Kidney (tissue), 14 donors: ENCODE results near the gene MPP7. TPM values are rescaled to one million over a fixed set of nuclear protein-coding genes. Genes with fewer than 3 reads are reported as not detected.

Experiments
- DNase-seq, 5 donors: peaks; one replicate each; pipeline ENCODE4 v3.0.0-alpha.2; 2013 to 2020
- FAIRE-seq: peaks from 2 replicates; lab custom pipeline; 2012; peaks lifted over from hg19 to GRCh38; lab: Jason Lieb, UNC
- H3K27ac ChIP-seq, 2 donors: one replicate each; pipeline ENCODE4 v1.7.0; 2013; ENCODE audit warnings: low read depth in 2 of 2, low read length in 2 of 2, inconsistent platforms in 1 of 2
- H3K27me3 ChIP-seq: one replicate; pipeline ENCODE4 v1.7.1; 2013; ENCODE audit warnings: low read length, inconsistent platforms; ENCODE audit not compliant: control insufficient read depth, insufficient read depth
- H3K36me3 ChIP-seq, 3 donors: one replicate each; pipeline versions ENCODE4 v1.7.0 to v1.7.1; 2013; ENCODE audit warnings: low read length in 3 of 3, control low read depth in 1 of 3, inconsistent platforms in 1 of 3; ENCODE audit not compliant: insufficient read depth in 3 of 3, control insufficient read depth in 2 of 3
- H3K4me1 ChIP-seq, 3 donors: one replicate each; pipeline versions ENCODE4 v1.7.0 to v1.7.1; 2013; ENCODE audit warnings: low read length in 3 of 3, inconsistent platforms in 1 of 3, low read depth in 1 of 3; ENCODE audit not compliant: control insufficient read depth in 2 of 3, insufficient read depth in 2 of 3
- H3K4me3 ChIP-seq, 3 donors: one replicate each; pipeline versions ENCODE4 v1.7.0 to v1.8.1; 2013; ENCODE audit warnings: low read length in 3 of 3, control low read depth in 1 of 3, inconsistent platforms in 1 of 3
- H3K9ac ChIP-seq, 3 donors: one replicate each; pipeline versions ENCODE4 v1.7.0 to v1.7.1; 2013; ENCODE audit warnings: low read length in 3 of 3, control low read depth in 1 of 3, inconsistent platforms in 1 of 3
- H3K9me3 ChIP-seq, 3 donors: one replicate each; pipeline versions ENCODE4 v1.7.0 to v1.7.1; 2013; ENCODE audit warnings: low read length in 3 of 3, control low read depth in 1 of 3, inconsistent platforms in 1 of 3; ENCODE audit not compliant: control insufficient read depth in 2 of 3, insufficient read depth in 1 of 3
- CTCF ChIP-seq: IDR thresholded peaks from 3 replicates; pipeline ENCODE4 v1.5.1; 2012; ENCODE audit warnings: mild to moderate bottlenecking, moderate library complexity, borderline replicate concordance; ENCODE audit not compliant: insufficient read depth; ENCODE audit errors: extremely low read depth
- intact Hi-C: fragments of 100-400 bp; cut with DNase I; formaldehyde crosslinking; loops from one replicate; pipeline ENCODE4 v1.11.1; 2022
- polyA plus RNA-seq: library from polyadenylated mRNA; stranded (reverse); fragments of 350-450 nt; fragmentation: Illumina TruSeq; extraction: RNeasy Lipid Tissue Mini Kit (QIAGEN cat#74804); gene quantifications from one replicate; pipeline ENCODE4 v1.2.3, GENCODE V29; 2014; ENCODE audit warnings: low read depth, low replicate concordance; ENCODE audit not compliant: insufficient read depth
- total RNA-seq: library from RNA; stranded (reverse); fragmentation: NEBNext Ultra II Directional; extraction: Animal tissue kit (Norgen Biotek cat#: 25700); gene quantifications from one replicate; pipeline ENCODE4 v1.2.1, GENCODE V29; 2021
- donor health status: control.
- donor health status: control.
- donor health status: control.
- donor health status: control.
- donor health status: control.
- donor health status: DM: yes; HTN: yes; CAD: no.
- donor health status: Normal renal cell carcinoma (clear cell type).

Gene MPP7
- total and polyA plus RNA-seq, 2 donors from 2014 or later: 6.8 to 11.6 TPM

- no peak for TF ChIP-seq CTCF
- peaks cover 0 to 3% (median 0%) of the 10 kb centered on the region in 3 donors for H3K4me1 ChIP-seq
- FAIRE-seq (no peak), DNase-seq (no peak)
- no peak overlapping the region for H3K27ac ChIP-seq
- no peaks in the 10 kb centered on the region for H3K36me3 ChIP-seq
- H3K27me3 ChIP-seq: no peaks in the 10 kb centered on the region
- intact Hi-C loops: no loop called here
- no peaks in the 10 kb centered on the region for H3K9me3 ChIP-seq
- no peak overlapping the region for H3K9ac ChIP-seq
- H3K4me3 ChIP-seq: no peak overlapping the region
Observed at GRCh38 chr10:28295336-28295735, 7.5 kb downstream of the MPP7 start.

DNA sequence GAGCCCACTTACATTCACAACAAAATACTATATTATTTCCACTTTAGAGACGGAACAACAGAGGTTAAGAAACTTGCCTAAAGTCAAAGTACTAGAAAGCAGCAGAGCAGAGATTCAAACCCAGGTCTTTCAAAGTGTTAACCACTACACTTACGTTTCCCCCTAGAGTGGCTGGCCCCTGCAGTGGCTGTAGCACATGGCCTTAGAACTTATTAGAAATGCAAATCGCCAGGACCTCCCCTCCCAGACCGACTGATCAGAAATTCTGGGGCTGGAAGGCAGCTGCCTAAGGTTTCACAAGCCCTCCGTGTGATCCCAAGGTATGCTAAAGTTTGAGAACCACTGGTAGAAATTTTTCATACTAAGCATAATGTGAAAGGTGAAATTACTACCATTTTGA is 8.1 kb downstream of the MPP7 start:
- no peak for FAIRE-seq
- DNase-seq: no peak
- Histone ChIP-seq H3K27ac (no peak overlapping the region), H3K9ac (no peak overlapping the region), H3K27me3 (no peaks in the 10 kb centered on the region), H3K9me3 (no peaks in the 10 kb centered on the region), H3K36me3 (no peaks in the 10 kb centered on the region), H3K4me1 (peaks cover 0 to 3% (median 0%) of the 10 kb centered on the region in 3 donors), H3K4me3 (no peak overlapping the region)
- intact Hi-C loops: no loop called here
- TF ChIP-seq CTCF: no peak

DNA sequence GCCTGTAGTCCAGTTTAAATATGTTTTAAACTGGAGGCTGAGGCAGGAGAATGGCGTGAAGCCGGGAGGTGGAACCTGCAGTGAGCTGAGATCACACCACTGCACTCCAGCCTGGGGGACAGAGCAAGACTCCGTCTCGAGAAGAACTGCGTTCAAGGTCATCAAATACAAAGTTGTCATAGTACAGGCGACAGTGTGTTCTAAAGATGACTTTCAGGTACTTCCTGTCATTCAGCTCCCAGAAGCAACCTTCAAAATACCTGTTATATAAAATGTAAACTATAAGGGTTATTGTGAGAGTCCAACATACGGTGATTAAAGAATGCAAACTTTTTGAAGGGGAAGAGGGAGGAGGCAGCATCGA is 8.7 kb downstream of the MPP7 start:
- no peaks in the 10 kb centered on the region for H3K36me3 ChIP-seq
- H3K4me3 ChIP-seq: no peak overlapping the region
- H3K4me1 ChIP-seq: peaks cover 0 to 3% (median 0%) of the 10 kb centered on the region in 3 donors
- no peak for DNase-seq
- no peaks in the 10 kb centered on the region for H3K9me3 ChIP-seq
- FAIRE-seq: no peak
- no peak overlapping the region for H3K9ac ChIP-seq
- H3K27me3 ChIP-seq: no peaks in the 10 kb centered on the region
- TF ChIP-seq CTCF: no peak
- intact Hi-C loops: no loop called here
- no peak overlapping the region for H3K27ac ChIP-seq
